Endothelial cell (in vitro differentiated cells): ENCODE measurements around the gene HAND2. TPM values are rescaled to one million over a fixed set of nuclear protein-coding genes. Genes with fewer than 3 reads are reported as not detected.

Experiments used
- DNase-seq: peaks from one replicate; pipeline ENCODE4 v3.0.0; 2021; ENCODE audit warnings: low spot score
- H3K27ac Mint-ChIP-seq: one replicate; pipeline ENCODE4 v1.8.0; 2021; ENCODE audit warnings: mixed read lengths, inconsistent platforms; ENCODE audit not compliant: unreplicated experiment
- H3K27me3 Mint-ChIP-seq: one replicate; pipeline ENCODE4 v1.8.0; 2021; ENCODE audit warnings: mild to moderate bottlenecking, moderate library complexity, mixed read lengths, inconsistent platforms; ENCODE audit not compliant: unreplicated experiment
- H3K36me3 Mint-ChIP-seq: one replicate; pipeline ENCODE4 v1.8.0; 2021; ENCODE audit warnings: mild to moderate bottlenecking, low read depth, mixed read lengths, inconsistent platforms; ENCODE audit not compliant: unreplicated experiment
- H3K4me1 Mint-ChIP-seq: one replicate; pipeline ENCODE4 v1.8.0; 2021; ENCODE audit warnings: mild to moderate bottlenecking, mixed read lengths, inconsistent platforms; ENCODE audit not compliant: unreplicated experiment
- H3K4me3 Mint-ChIP-seq: one replicate; pipeline ENCODE4 v1.8.0; 2021; ENCODE audit warnings: mild to moderate bottlenecking, mixed read lengths, inconsistent platforms; ENCODE audit not compliant: unreplicated experiment
- H3K9me3 Mint-ChIP-seq: one replicate; pipeline ENCODE4 v1.8.0; 2021; ENCODE audit warnings: mixed read lengths, inconsistent platforms; ENCODE audit not compliant: unreplicated experiment
- total RNA-seq: library from RNA; stranded (reverse); fragmentation: NEBNext Ultra II Directional; extraction: Animal tissue kit (Norgen Biotek cat#: 25700); gene quantifications from one replicate; pipeline ENCODE4 v1.2.1, GENCODE V29; 2021; ENCODE audit not compliant: unreplicated experiment
- TF ChIP-seq, protein P1 (sequence below): fragments of 200-600 bp; sonication (generic); IDR thresholded peaks from one replicate; pipeline ENCODE4 v1.5.0; 2021; ENCODE audit warnings: antibody characterized with exemption; ENCODE audit not compliant: unreplicated experiment

Gene HAND2
- total RNA-seq, 1 donor from 2014 or later, result 1.5 TPM

DNA sequence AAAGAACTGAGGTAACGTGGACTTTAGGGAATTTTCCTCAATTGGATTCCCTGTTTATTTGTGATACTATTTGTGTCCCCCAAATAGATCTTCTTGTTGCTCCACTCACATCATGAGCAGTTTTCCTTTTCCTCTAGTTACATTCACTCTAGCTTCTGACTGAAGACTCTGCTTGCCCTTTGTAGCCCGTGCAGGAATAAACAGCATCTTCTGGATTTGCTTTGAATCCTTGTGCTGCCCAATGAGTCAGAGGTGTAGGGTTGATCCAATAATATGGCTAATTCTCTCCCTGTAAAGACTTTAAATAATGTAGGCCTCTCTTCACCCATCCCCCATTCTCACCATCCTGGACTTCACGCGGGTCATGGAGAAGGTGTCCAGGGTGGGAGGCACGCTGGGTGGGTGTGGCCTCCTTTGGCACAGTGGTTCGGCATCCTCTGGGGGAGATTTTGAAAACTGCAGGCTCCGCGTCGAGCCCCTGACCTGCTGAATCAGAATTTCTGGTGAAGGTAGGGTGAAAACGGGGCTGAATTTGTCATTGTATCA is 9.0 kb downstream of the HAND2 start:
- peak overlapping the region; percentile 73 for H3K27ac Mint-ChIP-seq
- peaks cover 63% of the 10 kb centered on the region for H3K27me3 Mint-ChIP-seq
- peaks cover 4% of the 10 kb centered on the region for H3K36me3 Mint-ChIP-seq
- H3K9me3 Mint-ChIP-seq, result no peaks in the 10 kb centered on the region
- TF ChIP-seq, protein P1, sequence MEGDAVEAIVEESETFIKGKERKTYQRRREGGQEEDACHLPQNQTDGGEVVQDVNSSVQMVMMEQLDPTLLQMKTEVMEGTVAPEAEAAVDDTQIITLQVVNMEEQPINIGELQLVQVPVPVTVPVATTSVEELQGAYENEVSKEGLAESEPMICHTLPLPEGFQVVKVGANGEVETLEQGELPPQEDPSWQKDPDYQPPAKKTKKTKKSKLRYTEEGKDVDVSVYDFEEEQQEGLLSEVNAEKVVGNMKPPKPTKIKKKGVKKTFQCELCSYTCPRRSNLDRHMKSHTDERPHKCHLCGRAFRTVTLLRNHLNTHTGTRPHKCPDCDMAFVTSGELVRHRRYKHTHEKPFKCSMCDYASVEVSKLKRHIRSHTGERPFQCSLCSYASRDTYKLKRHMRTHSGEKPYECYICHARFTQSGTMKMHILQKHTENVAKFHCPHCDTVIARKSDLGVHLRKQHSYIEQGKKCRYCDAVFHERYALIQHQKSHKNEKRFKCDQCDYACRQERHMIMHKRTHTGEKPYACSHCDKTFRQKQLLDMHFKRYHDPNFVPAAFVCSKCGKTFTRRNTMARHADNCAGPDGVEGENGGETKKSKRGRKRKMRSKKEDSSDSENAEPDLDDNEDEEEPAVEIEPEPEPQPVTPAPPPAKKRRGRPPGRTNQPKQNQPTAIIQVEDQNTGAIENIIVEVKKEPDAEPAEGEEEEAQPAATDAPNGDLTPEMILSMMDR, result no peak
- no peak for DNase-seq
- peak overlapping the region; percentile 67 for H3K4me3 Mint-ChIP-seq
- H3K4me1 Mint-ChIP-seq, result peaks cover 49% of the 10 kb centered on the region

- peaks cover 2% of the 10 kb centered on the region for H3K36me3 Mint-ChIP-seq
- no peaks in the 10 kb centered on the region for H3K9me3 Mint-ChIP-seq
- H3K4me1 Mint-ChIP-seq, result peaks cover 45% of the 10 kb centered on the region
- DNase-seq, result no peak
- H3K27ac Mint-ChIP-seq, result no peak overlapping the region
- H3K4me3 Mint-ChIP-seq, result no peak overlapping the region
- H3K27me3 Mint-ChIP-seq, result peaks cover 61% of the 10 kb centered on the region
- TF ChIP-seq, protein P1, result no peak
Observed at GRCh38 chr4:173519111-173520101, 10.6 kb downstream of the HAND2 start.

DNA sequence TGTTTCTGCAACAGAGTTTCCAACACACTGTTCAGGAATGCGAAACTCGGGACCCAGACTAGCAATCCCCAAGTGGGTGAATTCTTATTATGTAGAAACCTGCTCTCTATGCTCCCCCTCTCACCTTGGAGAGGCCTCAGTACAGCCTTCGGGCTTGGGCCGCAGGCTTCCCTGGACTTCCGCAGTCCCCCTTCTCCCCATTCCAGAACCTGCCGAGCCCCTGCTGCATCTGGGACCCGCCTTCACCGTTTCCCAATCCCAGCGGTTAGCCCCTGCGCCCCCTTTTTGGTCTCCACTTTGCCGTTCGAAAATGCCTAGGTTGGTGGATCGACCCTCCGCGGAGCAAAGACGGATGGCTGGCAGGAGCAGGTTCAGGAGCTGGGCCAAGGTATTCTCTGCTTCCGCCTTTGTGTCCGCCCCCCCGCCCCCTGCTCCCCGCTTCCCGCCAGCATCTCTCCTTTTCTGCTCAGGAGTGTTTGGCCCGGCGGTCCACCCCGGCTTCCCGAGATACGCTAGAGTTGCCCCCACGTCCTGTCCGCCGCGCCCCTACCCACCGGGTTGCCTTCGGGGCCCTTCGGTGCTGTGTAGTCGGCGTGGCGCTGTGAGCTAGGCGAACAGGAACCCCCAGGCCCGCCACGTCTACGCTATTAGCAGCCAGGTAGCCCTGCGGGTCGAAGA is 11.5 kb downstream of the HAND2 start:
- no peak overlapping the region for H3K27ac Mint-ChIP-seq
- peaks cover 38% of the 10 kb centered on the region for H3K4me1 Mint-ChIP-seq
- no peaks in the 10 kb centered on the region for H3K36me3 Mint-ChIP-seq
- DNase-seq, result no peak
- no peak overlapping the region for H3K4me3 Mint-ChIP-seq
- TF ChIP-seq, protein P1, result no peak
- H3K9me3 Mint-ChIP-seq, result no peaks in the 10 kb centered on the region
- H3K27me3 Mint-ChIP-seq, result peaks cover 54% of the 10 kb centered on the region

GRCh38 chr4:173517781-173518424 is 12.1 kb downstream of the HAND2 start:
- H3K27ac Mint-ChIP-seq, result no peak overlapping the region
- no peaks in the 10 kb centered on the region for H3K9me3 Mint-ChIP-seq
- TF ChIP-seq, protein P1, result no peak
- H3K4me3 Mint-ChIP-seq, result peak overlapping the region; percentile 14
- peaks cover 52% of the 10 kb centered on the region for H3K27me3 Mint-ChIP-seq
- H3K4me1 Mint-ChIP-seq, result peaks cover 34% of the 10 kb centered on the region
- H3K36me3 Mint-ChIP-seq, result no peaks in the 10 kb centered on the region
- DNase-seq, result no peak
